HEK293T (cell line): Measurements from ENCODE around the gene SLAIN2.
"Not testable (repeated sequence)": the region's sequence is repeated elsewhere in the genome, so short reads cannot be mapped to it uniquely, and the experiment has no call there.

Source experiments
- BHLHE40 ChIP-seq: fragments of 450-650 bp; IDR thresholded peaks from 2 replicates; pipeline ENCODE4 v1.6.1; 2016; ENCODE audit warnings: mild to moderate bottlenecking, moderate library complexity, borderline replicate concordance
- ELF4 ChIP-seq: fragments of 450-650 bp; IDR thresholded peaks from 2 replicates; pipeline ENCODE4 v1.6.1; 2017; ENCODE audit warnings: antibody characterized with exemption
- FOXK2 ChIP-seq: fragments of 450-650 bp; IDR thresholded peaks from 2 replicates; pipeline ENCODE4 v1.6.1; 2016; ENCODE audit warnings: mild to moderate bottlenecking
- FOXM1 ChIP-seq: fragments of 450-650 bp; IDR thresholded peaks from 2 replicates; pipeline ENCODE4 v1.6.1; 2017; ENCODE audit warnings: mild to moderate bottlenecking, borderline replicate concordance
- SUZ12 ChIP-seq: fragments of 450-650 bp; IDR thresholded peaks from 2 replicates; pipeline ENCODE4 v1.6.1; 2016; ENCODE audit warnings: mild to moderate bottlenecking
- ZNF384 ChIP-seq: fragments of 450-650 bp; IDR thresholded peaks from 2 replicates; pipeline ENCODE4 v1.6.1; 2016
- TF ChIP-seq, protein P1 (sequence below): fragments of 450-650 bp; IDR thresholded peaks from 2 replicates; pipeline ENCODE4 v1.6.1; 2016

DNA sequence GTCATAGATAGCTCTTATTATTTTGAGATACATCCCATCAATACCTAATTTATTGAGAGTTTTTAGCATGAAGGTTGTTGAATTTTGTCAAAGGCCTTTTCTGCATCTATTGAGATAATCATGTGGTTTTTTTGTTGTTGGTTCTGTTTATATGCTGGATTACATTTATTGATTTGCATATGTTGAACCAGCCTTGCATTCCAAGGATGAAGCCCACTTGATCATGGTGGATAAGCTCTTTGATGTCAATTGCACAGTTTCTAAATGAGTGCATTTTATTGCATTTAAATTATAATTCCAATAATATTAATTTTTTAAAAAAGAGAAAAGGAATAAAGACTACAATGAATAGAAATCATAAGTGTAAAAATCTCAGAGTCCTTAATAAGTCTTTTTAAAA lies 26.6 kb upstream of the SLAIN2 start:
- TF ChIP-seq, protein P1, sequence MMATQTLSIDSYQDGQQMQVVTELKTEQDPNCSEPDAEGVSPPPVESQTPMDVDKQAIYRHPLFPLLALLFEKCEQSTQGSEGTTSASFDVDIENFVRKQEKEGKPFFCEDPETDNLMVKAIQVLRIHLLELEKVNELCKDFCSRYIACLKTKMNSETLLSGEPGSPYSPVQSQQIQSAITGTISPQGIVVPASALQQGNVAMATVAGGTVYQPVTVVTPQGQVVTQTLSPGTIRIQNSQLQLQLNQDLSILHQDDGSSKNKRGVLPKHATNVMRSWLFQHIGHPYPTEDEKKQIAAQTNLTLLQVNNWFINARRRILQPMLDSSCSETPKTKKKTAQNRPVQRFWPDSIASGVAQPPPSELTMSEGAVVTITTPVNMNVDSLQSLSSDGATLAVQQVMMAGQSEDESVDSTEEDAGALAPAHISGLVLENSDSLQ, result not testable (repeated sequence)
- not testable (repeated sequence) for TF ChIP-seq FOXM1, BHLHE40, FOXK2, ZNF384, SUZ12, ELF4
